Limb (tissue), 2 donors: ENCODE data around the gene VPS45.
"Not testable (repeated sequence)": the region's sequence is repeated elsewhere in the genome, so short reads cannot be mapped to it uniquely, and the experiment has no call there.

Source experiments
- DNase-seq, 2 donors: peaks; one replicate each; pipeline ENCODE4 v3.0.0-alpha.2; 2016; ENCODE audit errors: extremely low spot score in 2 of 2

The VPS45 gene

GRCh38 chr1:150159550-150159949 is 92.0 kb downstream of the VPS45 start:
- no peak for DNase-seq

- DNase-seq, result no peak
These were observed 93.5 kb downstream of the VPS45 start for GRCh38 chr1:150160964-150161621.

DNA sequence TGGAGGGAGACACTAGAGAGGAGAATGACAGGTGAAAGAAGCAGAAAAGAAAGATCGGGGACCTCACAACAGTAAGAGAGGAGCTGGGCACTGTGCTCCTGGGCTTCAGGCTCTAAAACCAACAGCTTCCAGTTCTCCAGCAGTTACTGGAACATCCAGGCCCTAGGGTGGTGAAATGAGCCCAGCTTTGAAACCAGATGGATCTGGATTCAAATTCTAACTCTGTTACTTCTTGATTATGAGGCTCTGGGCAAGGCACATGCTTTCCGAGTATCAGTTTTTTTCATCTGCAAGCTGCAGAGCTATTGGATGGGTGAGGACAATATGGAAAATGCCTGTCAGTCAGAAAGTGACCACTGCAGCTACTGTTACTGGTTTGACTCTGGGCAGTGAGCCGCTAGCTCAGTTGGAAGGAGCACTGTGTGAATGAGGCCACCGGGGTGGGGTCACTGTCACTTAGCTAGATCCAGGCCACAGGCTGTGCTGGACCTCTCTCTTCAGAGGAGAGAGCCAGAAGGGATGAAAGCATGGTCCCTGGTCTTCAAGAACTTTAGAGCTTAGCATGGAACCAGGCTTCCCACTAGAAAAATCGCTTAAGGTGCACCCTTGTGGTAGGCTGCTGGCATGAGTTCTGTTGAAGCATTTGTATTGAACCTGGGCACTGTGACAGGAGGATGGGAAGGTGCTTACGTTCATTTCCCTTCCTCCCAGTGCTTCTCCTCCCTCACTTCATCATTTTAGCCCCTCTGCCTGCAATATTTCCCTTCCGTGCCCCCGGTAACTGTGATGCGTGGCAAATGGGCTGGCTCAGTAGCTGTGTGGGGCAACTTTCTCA is 94.4 kb downstream of the VPS45 start:
- no peak for DNase-seq

GRCh38 chr1:150162582-150162861 is 94.9 kb downstream of the VPS45 start:
- DNase-seq, result no peak

GRCh38 chr1:150162862-150163706 is 95.5 kb downstream of the VPS45 start:
- peak; percentile 89 to 97 for DNase-seq

GRCh38 chr1:150164224-150164623 is 96.6 kb downstream of the VPS45 start:
- DNase-seq, result no peak

DNA sequence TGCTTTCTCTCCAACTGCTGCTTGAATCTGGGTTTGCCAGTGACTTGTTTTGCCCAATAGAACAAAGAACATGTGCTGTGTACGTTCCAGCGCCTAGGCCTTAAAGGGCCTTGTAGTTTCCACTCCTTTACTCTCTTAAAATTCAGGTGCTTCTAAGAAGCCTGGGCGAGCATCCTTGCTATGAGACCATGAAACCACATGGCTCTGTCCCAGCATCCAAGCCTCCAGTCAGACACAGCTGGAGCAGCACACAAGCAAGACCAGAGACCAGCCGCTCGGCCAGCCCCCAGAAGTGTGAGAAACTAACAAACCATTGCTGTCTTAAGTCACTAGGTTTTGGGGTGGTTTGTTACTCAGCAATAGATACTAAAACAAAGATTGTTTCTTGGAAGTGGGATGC is 97.2 kb downstream of the VPS45 start:
- no peak for DNase-seq

- peak in 1 of 2 donors; percentile 58 for DNase-seq
These were observed 98.3 kb downstream of the VPS45 start for GRCh38 chr1:150165622-150166612.

GRCh38 chr1:150168960-150169601 is 101.5 kb downstream of the VPS45 start:
- DNase-seq, result peak in 1 of 2 donors; percentile 77

DNA sequence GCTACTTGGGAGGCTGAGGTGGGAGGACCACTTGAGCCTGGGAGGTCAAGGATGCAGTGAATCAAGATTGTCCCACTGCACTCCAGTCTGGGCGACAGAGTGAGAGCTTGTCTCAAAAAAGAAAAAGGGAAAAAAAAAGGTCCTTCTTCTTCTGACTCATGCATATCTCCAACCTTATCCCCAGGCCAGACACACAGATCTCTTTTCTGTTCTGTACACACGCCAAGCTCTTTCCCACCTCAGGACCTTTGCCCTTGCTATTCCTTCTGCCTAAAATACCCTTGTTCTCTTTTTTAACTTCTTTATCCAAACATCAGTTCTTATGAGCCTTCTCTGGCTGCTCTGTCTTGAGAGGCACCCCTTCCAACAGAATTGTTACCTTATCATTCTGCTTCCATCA is 104.2 kb downstream of the VPS45 start:
- no peak for DNase-seq

GRCh38 chr1:150173141-150173585 is 105.6 kb downstream of the VPS45 start:
- DNase-seq, result no peak

DNA sequence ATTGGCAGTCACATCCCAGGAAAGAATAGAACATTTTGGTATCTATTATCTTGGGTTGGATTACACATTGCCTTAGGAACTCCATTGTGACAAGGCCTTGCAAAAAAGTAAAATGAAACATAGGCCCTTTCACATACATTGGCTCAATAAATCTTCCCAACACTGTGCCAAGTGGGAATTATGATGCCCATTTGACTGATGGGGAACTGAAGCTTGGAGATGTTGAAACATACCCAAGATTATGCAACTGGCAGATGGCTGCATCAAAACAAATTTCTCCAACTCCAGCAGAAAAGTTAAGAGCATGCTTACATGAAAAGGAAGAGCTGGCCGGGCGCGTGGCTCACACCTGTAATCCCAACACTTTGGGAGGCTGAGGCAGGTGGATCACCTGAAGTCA is 109.0 kb downstream of the VPS45 start:
- DNase-seq, result no peak

- no peak for DNase-seq
These were observed 111.0 kb downstream of the VPS45 start for GRCh38 chr1:150178548-150178947.

GRCh38 chr1:150179867-150180266 is 112.3 kb downstream of the VPS45 start:
- DNase-seq, result no peak

GRCh38 chr1:150180474-150180873 is 112.9 kb downstream of the VPS45 start:
- no peak for DNase-seq

DNA sequence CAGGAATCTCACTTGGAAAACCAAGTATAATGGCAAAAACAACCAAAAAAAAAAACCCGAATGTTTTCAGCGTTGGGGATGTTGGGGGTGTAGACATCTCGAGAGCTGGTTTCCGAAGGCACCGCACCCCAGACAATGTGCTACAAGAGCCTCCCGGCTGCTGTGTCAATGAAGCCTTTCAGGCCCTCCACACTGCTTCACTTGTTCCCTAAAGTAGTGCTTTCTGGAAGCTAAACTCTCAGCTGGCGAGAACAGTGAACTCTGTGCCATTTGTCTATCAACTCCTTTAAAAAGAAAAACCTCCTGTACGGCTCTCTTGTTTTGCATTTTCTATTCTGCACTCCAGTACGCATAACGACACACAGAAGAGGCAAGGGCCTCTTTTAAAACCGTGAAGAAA is 114.7 kb downstream of the VPS45 start:
- DNase-seq, result no peak

GRCh38 chr1:150183061-150183460 is 115.5 kb downstream of the VPS45 start:
- DNase-seq, result no peak

DNA sequence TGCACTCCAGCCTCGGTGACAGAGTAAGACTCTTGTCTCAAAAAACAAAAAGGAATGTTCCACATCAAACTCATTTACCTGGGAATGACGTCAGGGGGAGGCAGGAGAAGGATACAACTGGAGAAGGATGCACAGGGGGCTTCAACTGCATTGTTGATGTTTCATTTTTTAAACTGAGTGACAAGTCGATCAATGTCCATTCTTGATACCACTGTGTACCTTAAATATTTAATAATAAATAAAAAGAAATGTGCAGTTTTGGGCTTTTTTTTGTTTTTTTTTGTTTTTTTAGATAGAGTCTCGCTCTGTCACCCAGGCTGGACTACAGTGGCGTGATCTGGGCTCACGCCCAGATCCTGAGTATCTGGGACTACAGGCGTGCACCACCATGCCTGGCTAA is 117.9 kb downstream of the VPS45 start:
- DNase-seq, result no peak

DNA sequence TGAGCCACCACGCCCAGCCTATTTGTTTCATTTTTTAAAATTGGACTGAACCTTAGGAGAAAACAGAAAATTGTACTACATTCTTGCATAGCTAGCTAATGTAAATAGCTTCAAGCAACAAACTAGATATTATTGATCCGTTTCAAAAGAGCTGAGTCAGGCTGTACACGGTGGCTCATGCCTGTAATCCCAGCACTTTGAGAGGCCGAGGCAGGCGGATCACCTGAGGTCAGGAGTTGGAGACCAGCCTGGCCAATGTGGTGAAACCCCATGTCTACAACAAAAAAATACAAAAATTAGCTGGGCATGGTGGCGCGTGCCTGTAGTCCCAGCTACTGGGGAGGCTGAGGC is 118.8 kb downstream of the VPS45 start:
- not testable (repeated sequence) for DNase-seq

- DNase-seq, result peak in 1 of 2 donors; percentile 62
These were observed 119.4 kb downstream of the VPS45 start for GRCh38 chr1:150186789-150187559.
